Nephron (organoid): ENCODE measurements around the gene EML3.
"Not testable (repeated sequence)": the region's sequence is repeated elsewhere in the genome, so short reads cannot be mapped to it uniquely, and the experiment has no call there.

Experiments used
- H3K27ac Mint-ChIP-seq, 3 experiments: 2 replicates each; pipeline ENCODE4 v1.8.0; 2020; ENCODE audit warnings: mixed read lengths in 3 of 3, mild to moderate bottlenecking in 2 of 3, moderate library complexity in 1 of 3
- H3K27me3 Mint-ChIP-seq: 2 replicates; pipeline ENCODE4 v1.8.0; 2021; ENCODE audit warnings: low read depth, mild to moderate bottlenecking, moderate library complexity, mixed read lengths
- H3K36me3 Mint-ChIP-seq: 2 replicates; pipeline ENCODE4 v1.8.0; 2020; ENCODE audit warnings: low read depth, mixed read lengths
- H3K4me1 Mint-ChIP-seq: 2 replicates; pipeline ENCODE4 v1.8.0; 2020; ENCODE audit warnings: mixed read lengths
- H3K4me3 Mint-ChIP-seq, 3 experiments: 2 replicates each; pipeline ENCODE4 v1.8.0; 2020; ENCODE audit warnings: mild to moderate bottlenecking in 3 of 3, mixed read lengths in 3 of 3, moderate library complexity in 2 of 3
- H3K9me3 Mint-ChIP-seq: 2 replicates; pipeline ENCODE4 v1.8.0; 2020; ENCODE audit warnings: mixed read lengths
- TF ChIP-seq, protein P1 (sequence below), 3 experiments: fragments of 200-600 bp; sonication (generic); IDR thresholded peaks; one replicate each; pipeline ENCODE4 v1.5.0; 2021; ENCODE audit warnings: antibody characterized with exemption in 3 of 3; ENCODE audit not compliant: unreplicated experiment in 3 of 3

The EML3 gene

DNA sequence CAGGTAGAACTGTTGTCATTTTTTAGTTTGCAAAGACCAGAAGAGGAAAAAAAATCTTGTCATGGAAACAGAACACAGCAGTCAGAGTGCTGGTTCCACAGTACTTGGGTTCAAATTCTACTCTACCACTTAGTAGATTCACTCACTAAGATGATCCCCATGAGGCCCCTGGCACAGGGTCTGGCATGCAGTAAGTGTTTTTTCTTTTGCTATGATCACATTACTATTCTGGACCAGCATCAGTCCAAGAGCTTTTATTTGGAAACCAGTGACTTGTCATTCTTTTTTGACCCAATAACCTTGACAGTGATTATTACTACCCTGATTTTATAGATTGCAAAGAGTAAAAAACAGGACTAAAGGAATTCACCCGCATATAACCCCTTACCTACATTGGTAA lies 43.0 kb downstream of the EML3 start:
- no peaks in the 10 kb centered on the region for H3K27me3 Mint-ChIP-seq

DNA sequence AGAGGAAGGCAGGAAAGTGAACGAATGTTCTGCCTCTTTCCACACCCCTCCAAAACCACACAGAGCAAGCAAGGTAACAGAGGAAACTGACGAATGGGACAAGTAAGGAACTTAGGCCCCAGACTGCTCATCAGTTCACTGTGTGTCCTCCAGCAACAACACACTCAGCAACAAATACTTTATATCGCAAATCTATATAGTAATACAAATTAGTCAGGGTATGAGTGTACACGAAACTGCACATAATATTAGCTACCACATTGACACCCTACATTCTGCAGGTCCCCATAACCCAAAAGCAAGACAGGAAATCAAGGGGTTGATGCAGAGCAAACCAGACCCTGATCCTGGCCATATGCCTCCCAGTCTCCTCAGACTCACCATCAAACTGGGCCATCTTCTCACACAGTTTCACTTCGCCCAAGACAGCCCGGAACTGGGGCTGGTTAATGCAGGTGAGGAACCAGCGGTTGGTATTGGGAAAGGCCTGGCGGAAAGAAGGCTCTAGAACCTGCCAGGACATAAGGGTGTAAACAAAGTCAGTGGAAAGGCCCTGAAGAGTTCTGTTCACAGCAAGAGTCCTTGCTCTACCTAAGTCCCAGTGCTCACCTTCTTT lies 45.4 kb downstream of the EML3 start:
- Mint-ChIP-seq H3K4me1 (peaks cover 29% of the 10 kb centered on the region), H3K27ac (no peak overlapping the region)

More for the DNA sequence above, 43.0 kb downstream of the EML3 start:
- TF ChIP-seq, protein P1, sequence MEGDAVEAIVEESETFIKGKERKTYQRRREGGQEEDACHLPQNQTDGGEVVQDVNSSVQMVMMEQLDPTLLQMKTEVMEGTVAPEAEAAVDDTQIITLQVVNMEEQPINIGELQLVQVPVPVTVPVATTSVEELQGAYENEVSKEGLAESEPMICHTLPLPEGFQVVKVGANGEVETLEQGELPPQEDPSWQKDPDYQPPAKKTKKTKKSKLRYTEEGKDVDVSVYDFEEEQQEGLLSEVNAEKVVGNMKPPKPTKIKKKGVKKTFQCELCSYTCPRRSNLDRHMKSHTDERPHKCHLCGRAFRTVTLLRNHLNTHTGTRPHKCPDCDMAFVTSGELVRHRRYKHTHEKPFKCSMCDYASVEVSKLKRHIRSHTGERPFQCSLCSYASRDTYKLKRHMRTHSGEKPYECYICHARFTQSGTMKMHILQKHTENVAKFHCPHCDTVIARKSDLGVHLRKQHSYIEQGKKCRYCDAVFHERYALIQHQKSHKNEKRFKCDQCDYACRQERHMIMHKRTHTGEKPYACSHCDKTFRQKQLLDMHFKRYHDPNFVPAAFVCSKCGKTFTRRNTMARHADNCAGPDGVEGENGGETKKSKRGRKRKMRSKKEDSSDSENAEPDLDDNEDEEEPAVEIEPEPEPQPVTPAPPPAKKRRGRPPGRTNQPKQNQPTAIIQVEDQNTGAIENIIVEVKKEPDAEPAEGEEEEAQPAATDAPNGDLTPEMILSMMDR (IDR thresholded peaks at IDR 0.05; ENCODE audit: unreplicated experiment in 3 of 3), result no peak
- H3K4me1 Mint-ChIP-seq, result peaks cover 40% of the 10 kb centered on the region
- H3K36me3 Mint-ChIP-seq, result peaks cover 79% of the 10 kb centered on the region
- H3K4me3 Mint-ChIP-seq, result peak overlapping the region in 1 of 3 experiments; percentile 28
- H3K9me3 Mint-ChIP-seq, result no peaks in the 10 kb centered on the region
- H3K27ac Mint-ChIP-seq, result no peak overlapping the region

DNA sequence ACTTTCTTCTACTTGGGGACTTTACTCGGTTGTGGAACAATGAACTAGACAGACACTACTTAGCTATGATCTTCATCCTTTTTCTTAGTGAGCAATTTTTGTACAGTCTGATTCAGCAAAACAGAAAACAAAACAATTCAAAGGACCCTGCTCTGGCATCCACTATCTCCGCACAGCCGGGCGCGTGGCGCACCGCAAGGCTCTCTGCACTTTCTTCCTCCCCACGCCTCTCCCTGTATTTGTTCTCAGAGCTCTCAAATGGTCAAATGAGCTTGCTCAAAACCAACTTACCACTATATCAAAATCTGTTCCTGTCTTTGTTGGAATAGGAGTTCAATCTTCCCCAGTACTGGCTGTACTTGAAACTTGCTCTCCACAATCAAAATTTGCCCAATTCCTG lies 46.3 kb downstream of the EML3 start:
- Mint-ChIP-seq H3K36me3 (peaks cover 74% of the 10 kb centered on the region), H3K27ac (peak overlapping the region in 2 of 3 experiments; percentile 15 to 47), H3K27me3 (no peaks in the 10 kb centered on the region), H3K9me3 (no peaks in the 10 kb centered on the region), H3K4me1 (peaks cover 27% of the 10 kb centered on the region), H3K4me3 (no peak overlapping the region)
- TF ChIP-seq, protein P1 (IDR thresholded peaks at IDR 0.05; ENCODE audit: unreplicated experiment in 3 of 3), result no peak

More for the DNA sequence above, 45.4 kb downstream of the EML3 start:
- TF ChIP-seq, protein P1 (IDR thresholded peaks at IDR 0.05; ENCODE audit: unreplicated experiment in 3 of 3), result no peak
- H3K9me3 Mint-ChIP-seq, result no peaks in the 10 kb centered on the region
- no peaks in the 10 kb centered on the region for H3K27me3 Mint-ChIP-seq
- no peak overlapping the region for H3K4me3 Mint-ChIP-seq
- peaks cover 76% of the 10 kb centered on the region for H3K36me3 Mint-ChIP-seq

DNA sequence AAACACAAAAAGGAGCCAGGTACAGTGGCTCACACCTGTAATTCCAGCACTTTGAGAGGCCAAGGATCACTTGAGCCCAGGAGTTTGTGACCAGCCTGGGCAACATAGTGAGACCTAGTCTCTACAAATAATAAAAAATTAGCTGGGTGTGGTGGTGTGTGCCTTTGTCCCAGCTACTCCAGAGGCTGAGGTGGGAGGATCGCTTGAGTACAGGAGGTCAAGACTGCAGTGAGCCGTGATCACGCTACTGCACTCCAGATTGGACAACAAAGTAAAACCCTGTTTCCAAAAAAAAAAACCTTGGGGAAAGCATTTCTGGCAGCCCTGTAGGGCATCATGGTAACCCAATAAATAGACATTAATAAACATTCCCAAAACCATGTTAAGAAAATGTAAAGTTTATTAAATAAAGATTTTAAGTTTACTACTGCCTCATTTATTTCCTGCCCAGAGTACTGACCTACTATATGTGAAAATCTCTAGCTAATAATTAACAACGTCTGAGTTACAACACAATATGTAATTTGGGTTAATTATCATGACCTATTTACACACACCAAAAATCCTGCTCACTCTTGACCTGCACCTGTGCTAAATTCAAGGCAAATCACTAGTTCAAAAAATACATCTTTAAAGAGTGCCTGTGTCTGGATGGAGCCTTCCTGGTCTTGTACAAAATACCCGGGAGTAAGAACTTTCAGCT lies 47.3 kb downstream of the EML3 start:
- peaks cover 29% of the 10 kb centered on the region for H3K4me1 Mint-ChIP-seq
- no peaks in the 10 kb centered on the region for H3K27me3 Mint-ChIP-seq
- H3K9me3 Mint-ChIP-seq, result no peaks in the 10 kb centered on the region
- peak overlapping the region; percentile 16 to 52 (median 47) for H3K27ac Mint-ChIP-seq
- H3K4me3 Mint-ChIP-seq, result no peak overlapping the region
- peaks cover 71% of the 10 kb centered on the region for H3K36me3 Mint-ChIP-seq
- TF ChIP-seq, protein P1 (IDR thresholded peaks at IDR 0.05; ENCODE audit: unreplicated experiment in 3 of 3), result no peak

DNA sequence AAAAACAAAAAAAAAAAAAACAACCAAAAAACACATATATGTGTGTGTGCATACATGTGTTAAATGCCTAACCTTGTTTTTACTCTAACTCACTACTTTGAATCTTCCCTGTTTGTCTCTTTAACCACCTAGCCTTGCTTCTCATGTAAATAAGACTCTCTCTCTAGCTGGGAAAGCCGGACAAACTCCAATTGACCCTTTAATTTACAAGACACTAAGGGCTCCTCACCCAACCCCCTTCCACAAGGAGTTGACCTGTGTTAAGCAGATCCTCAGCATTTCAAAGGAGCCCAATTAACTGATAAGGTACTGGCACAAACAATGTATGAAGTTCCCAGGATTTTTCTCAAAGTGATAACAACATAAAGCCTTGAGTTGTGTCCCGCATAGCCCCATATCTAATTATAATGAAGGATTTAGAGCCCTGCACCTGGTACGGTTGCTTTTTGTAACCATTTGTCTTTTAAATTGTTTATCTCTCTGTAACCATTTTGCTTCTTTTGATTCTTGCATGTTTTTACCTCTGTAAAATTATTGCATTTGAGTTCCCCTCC lies 50.8 kb downstream of the EML3 start:
- H3K4me3 Mint-ChIP-seq, result not testable (repeated sequence)

DNA sequence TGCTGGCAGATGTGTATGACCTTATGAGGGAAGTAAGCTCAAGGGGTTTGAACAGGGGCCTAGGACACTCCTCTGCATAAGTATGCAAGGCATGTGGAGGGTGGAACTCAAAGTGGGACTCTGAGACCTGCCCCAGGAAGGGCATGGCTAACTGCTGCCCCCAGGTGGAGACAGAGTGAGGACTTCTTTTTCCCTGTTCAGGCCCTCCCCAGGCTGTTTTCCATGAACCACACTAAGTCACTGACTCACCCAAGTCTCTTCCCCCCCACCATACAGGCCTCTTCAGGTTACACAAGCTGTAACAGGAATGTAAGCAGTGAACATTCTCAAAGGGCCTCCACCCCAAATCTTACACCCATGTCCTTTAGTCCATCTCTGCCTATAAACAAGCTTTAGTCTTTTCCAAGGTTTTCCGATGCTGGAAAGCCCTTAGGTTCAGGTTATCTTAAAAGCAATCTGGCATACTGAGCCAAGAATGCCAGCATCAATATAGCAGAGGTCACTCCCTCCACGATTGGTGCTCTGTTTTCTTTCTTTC lies 51.9 kb downstream of the EML3 start:
- Mint-ChIP-seq H3K9me3 (no peaks in the 10 kb centered on the region), H3K36me3 (peaks cover 57% of the 10 kb centered on the region), H3K27me3 (no peaks in the 10 kb centered on the region), H3K4me1 (peaks cover 51% of the 10 kb centered on the region), H3K4me3 (no peak overlapping the region), H3K27ac (peak overlapping the region; percentile 57 to 81 (median 75))
- TF ChIP-seq, protein P1 (IDR thresholded peaks at IDR 0.05; ENCODE audit: unreplicated experiment in 3 of 3), result peak; percentile 66 to 68 (median 66)

More for the DNA sequence above, 50.8 kb downstream of the EML3 start:
- H3K9me3 Mint-ChIP-seq, H3K27me3 Mint-ChIP-seq: not testable (repeated sequence)
- Mint-ChIP-seq H3K27ac (peak overlapping the region; percentile 63 to 84 (median 68)), H3K4me1 (peaks cover 49% of the 10 kb centered on the region), H3K36me3 (peaks cover 68% of the 10 kb centered on the region)

DNA sequence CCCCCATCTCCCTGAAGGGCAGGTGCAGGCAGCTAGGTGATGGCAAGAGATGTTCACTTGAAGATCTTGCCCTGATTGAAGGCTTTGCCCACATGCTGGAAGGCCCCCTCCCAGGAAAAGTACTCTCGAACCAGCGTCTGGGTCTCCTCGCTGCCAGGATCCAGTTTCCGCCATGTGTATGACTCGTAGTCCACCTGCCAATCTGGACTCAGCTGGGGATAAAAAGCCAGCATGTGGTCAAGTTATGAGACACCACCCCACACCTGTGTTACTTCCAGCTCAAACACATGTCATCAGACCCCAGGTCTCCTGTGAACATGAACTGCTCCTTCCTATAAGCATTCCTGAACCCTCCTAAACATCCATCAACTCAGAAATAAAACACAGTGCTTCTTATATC lies 52.9 kb downstream of the EML3 start:
- Mint-ChIP-seq H3K27ac (peak overlapping the region; percentile 57 to 81 (median 75)), H3K4me1 (peaks cover 57% of the 10 kb centered on the region), H3K36me3 (peaks cover 49% of the 10 kb centered on the region)
- H3K4me3 Mint-ChIP-seq, H3K27me3 Mint-ChIP-seq, H3K9me3 Mint-ChIP-seq: not testable (repeated sequence)
